ENCODE measurements around the gene IL1F10. TPM values are rescaled to one million over a fixed set of nuclear protein-coding genes. Genes with fewer than 3 reads are reported as not detected.
A peak's percentile ranks its signal among the peaks of the same experiment; 100 is the strongest.

Gene IL1F10
- total RNA-seq, 2 experiments from 2014 or later: not detected

GRCh38 chr2:113098532-113098931 is 30.8 kb downstream of the IL1F10 start:
- peak overlapping the region; percentile 79 for H3K27ac Mint-ChIP-seq
- DNase-seq (no peak), ATAC-seq (peak; percentile 5)
- CTCF ChIA-PET: interaction anchor here (0.7 to 2.1 kb wide), 8 partner anchors 8 to 292 kb away, joined by 3 to 20 read pairs (median 4); no protein-coding TSS in a partner anchor
- POLR2A ChIA-PET: interaction anchor here (1.4 to 1.5 kb wide), 2 partner anchors 8 to 82 kb away, joined by 3 to 5 read pairs; no protein-coding TSS in a partner anchor
- peaks cover 25% of the 10 kb centered on the region for H3K9me3 Mint-ChIP-seq (ENCODE audit: insufficient read depth)
- H3K36me3 Mint-ChIP-seq (ENCODE audit: low read depth): peaks cover 14% of the 10 kb centered on the region
- peaks cover 30% of the 10 kb centered on the region for H3K4me1 Mint-ChIP-seq (ENCODE audit: low read depth)
- peaks cover 8% of the 10 kb centered on the region for H3K27me3 Mint-ChIP-seq (ENCODE audit: low read depth)
- peak overlapping the region; percentile 60 for H3K4me3 Mint-ChIP-seq

GRCh38 chr2:113102133-113102532 is 34.4 kb downstream of the IL1F10 start:
- POLR2A ChIA-PET: no interaction called here
- CTCF ChIA-PET: interaction anchor here (1.9 to 3.7 kb wide), 2 partner anchors 22 to 36 kb away, joined by 8 to 15 read pairs; no protein-coding TSS in a partner anchor
- Mint-ChIP-seq H3K27ac (no peak overlapping the region), H3K4me1 (ENCODE audit: low read depth) (peaks cover 38% of the 10 kb centered on the region), H3K27me3 (ENCODE audit: low read depth) (no peaks in the 10 kb centered on the region), H3K36me3 (ENCODE audit: low read depth) (peaks cover 14% of the 10 kb centered on the region), H3K4me3 (no peak overlapping the region), H3K9me3 (ENCODE audit: insufficient read depth) (peaks cover 14% of the 10 kb centered on the region)
- DNase-seq: no peak
- ATAC-seq: no peak

DNA sequence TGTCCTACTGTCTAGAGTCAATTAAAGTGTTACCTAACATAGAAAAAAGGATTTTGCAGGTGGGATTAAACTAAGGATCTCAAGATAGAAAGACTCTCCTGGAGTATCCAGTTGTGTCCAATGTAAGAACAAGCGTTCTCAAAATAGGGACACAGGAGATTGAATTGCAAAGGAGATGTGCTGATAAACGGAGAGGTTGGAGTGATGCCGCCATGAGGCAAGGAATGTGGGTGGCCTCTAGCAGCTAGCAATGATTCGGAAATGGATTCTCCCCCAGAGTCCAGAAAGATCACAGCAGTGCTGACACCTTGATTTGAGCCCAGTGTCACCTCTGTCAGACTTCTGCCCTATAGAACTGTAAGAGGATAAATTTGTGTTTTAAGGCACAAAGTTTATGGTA is 35.5 kb downstream of the IL1F10 start:
- peaks cover 7% of the 10 kb centered on the region for H3K9me3 Mint-ChIP-seq (ENCODE audit: insufficient read depth)
- peaks cover 26% of the 10 kb centered on the region for H3K4me1 Mint-ChIP-seq (ENCODE audit: low read depth)
- H3K4me3 Mint-ChIP-seq: no peak overlapping the region
- CTCF ChIA-PET: interaction anchor here (0.7 to 3.7 kb wide), 2 partner anchors 23 to 34 kb away, joined by 3 to 15 read pairs; no protein-coding TSS in a partner anchor
- H3K27me3 Mint-ChIP-seq (ENCODE audit: low read depth): no peaks in the 10 kb centered on the region
- POLR2A ChIA-PET: no interaction called here
- no peak for ATAC-seq
- peaks cover 7% of the 10 kb centered on the region for H3K36me3 Mint-ChIP-seq (ENCODE audit: low read depth)
- no peak for DNase-seq
- H3K27ac Mint-ChIP-seq: no peak overlapping the region

GRCh38 chr2:113104054-113104611 is 36.4 kb downstream of the IL1F10 start:
- Mint-ChIP-seq H3K9me3 (ENCODE audit: insufficient read depth) (peaks cover 7% of the 10 kb centered on the region), H3K27me3 (ENCODE audit: low read depth) (peaks cover 2% of the 10 kb centered on the region), H3K27ac (no peak overlapping the region), H3K4me3 (no peak overlapping the region), H3K4me1 (ENCODE audit: low read depth) (peaks cover 24% of the 10 kb centered on the region), H3K36me3 (ENCODE audit: low read depth) (peaks cover 7% of the 10 kb centered on the region)
- ATAC-seq (no peak), DNase-seq (no peak)
- ChIA-PET POLR2A (interaction anchor here (1.4 to 1.8 kb wide), 2 partner anchors 17 to 69 kb away, joined by 3 to 4 read pairs; partner anchors contain the start of gene PSD4), CTCF (interaction anchor here (1.1 to 1.5 kb wide), 3 partner anchors 9 to 34 kb away, joined by 3 to 6 read pairs (median 3); no protein-coding TSS in a partner anchor)

DNA sequence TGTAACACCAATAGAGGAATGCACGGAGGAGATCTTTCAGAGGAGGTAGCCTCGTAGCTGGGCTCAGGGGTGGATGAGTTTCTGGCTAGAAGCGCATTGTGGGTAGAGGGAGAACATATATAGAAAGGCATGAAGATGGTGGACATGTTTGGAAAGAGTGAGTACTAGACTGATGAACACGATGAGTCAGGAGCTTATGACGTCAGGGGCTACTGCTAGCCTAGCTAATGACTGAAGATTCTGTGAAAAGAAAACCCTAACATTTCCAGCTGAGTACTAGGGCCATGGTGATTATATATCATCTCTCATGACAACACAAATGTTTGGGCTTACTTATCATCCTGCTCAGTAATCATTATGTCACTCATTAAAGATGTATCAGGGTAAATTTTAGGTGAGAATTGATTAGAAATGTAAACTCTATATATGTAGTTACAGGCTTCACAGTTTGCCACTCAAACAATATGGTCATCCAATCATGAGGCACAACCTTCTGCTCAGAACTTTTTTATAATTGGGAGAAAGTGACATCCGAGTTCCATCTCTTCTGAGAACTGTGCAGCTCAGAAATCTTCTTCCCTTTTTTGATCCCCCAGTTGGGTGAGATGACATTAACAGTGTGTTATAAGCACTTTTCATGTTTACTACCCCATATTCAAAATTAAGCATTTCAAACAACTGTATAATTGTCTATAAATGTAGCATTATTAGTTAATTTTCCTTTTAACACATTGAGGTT is 37.4 kb downstream of the IL1F10 start:
- POLR2A ChIA-PET: interaction anchor here (1.4 to 1.8 kb wide), 2 partner anchors 16 to 68 kb away, joined by 3 to 4 read pairs; partner anchors contain the start of gene PSD4
- ATAC-seq (peak; percentile 63), DNase-seq (no peak)
- no peak overlapping the region for H3K4me3 Mint-ChIP-seq
- H3K9me3 Mint-ChIP-seq (ENCODE audit: insufficient read depth): peaks cover 7% of the 10 kb centered on the region
- H3K27ac Mint-ChIP-seq: no peak overlapping the region
- CTCF ChIA-PET: interaction anchor here (1.1 to 1.9 kb wide), 4 partner anchors 8 to 33 kb away, joined by 3 to 6 read pairs (median 4); no protein-coding TSS in a partner anchor
- H3K27me3 Mint-ChIP-seq (ENCODE audit: low read depth): peaks cover 6% of the 10 kb centered on the region
- H3K36me3 Mint-ChIP-seq (ENCODE audit: low read depth): peaks cover 7% of the 10 kb centered on the region
- H3K4me1 Mint-ChIP-seq (ENCODE audit: low read depth): peaks cover 24% of the 10 kb centered on the region

DNA sequence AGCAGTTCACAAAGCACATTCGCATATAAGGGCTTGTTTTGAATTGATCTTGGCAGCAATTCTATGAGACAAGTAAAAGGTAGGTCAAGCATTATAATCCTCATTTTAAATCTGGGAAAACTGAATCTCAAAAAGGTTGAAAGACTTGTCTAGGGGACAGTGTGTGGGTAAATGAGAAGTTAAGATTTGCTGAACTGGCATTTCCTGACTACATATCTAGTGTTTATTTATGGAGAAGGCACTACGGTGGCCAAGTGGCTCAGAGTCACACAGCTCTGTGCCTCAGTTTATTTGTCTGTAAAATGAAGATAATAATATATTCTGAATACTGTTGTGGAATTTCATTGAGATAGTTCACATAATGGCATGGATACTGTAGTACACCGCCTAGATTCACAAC is 43.4 kb downstream of the IL1F10 start:
- H3K4me3 Mint-ChIP-seq: no peak overlapping the region
- POLR2A ChIA-PET: no interaction called here
- ATAC-seq (no peak), DNase-seq (no peak)
- H3K36me3 Mint-ChIP-seq (ENCODE audit: low read depth): no peaks in the 10 kb centered on the region
- H3K27me3 Mint-ChIP-seq (ENCODE audit: low read depth): peaks cover 6% of the 10 kb centered on the region
- CTCF ChIA-PET: interaction anchor here (0.7 kb wide), 1 partner anchor 27 kb away, joined by 3 read pairs; no protein-coding TSS in a partner anchor
- no peak overlapping the region for H3K27ac Mint-ChIP-seq
- H3K9me3 Mint-ChIP-seq (ENCODE audit: insufficient read depth): no peaks in the 10 kb centered on the region
- no peaks in the 10 kb centered on the region for H3K4me1 Mint-ChIP-seq (ENCODE audit: low read depth)

DNA sequence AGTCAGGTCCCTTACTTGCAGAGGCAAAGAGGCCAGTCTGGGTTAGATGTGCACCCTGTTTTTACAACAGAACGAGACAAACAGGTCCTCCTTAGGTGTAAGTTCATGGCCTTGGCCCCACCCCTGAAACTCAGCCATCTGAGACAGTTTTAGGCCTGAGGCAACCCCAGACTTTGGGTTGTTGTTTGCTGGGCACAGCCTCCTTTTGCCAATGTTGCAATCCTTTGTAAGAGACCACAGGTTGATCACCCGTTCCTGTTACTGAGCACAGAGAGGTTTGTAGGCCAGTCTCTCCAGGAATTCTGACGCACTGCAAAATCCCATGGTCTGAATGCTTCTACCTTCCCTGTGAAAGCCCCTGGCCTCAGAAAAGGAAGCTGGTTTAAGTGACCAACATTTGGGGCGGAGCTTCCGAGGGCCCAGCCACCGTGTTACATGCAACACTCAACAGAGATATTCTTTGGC is 44.1 kb downstream of the IL1F10 start:
- peaks cover 5% of the 10 kb centered on the region for H3K4me1 Mint-ChIP-seq (ENCODE audit: low read depth)
- H3K27ac Mint-ChIP-seq: no peak overlapping the region
- H3K27me3 Mint-ChIP-seq (ENCODE audit: low read depth): peaks cover 6% of the 10 kb centered on the region
- ChIA-PET POLR2A (no interaction called here), CTCF (interaction anchor here (1.5 kb wide), 1 partner anchor 22 kb away, joined by 5 read pairs; no protein-coding TSS in a partner anchor)
- H3K4me3 Mint-ChIP-seq: no peak overlapping the region
- ATAC-seq (no peak), DNase-seq (no peak)
- H3K36me3 Mint-ChIP-seq (ENCODE audit: low read depth): no peaks in the 10 kb centered on the region
- no peaks in the 10 kb centered on the region for H3K9me3 Mint-ChIP-seq (ENCODE audit: insufficient read depth)

- CTCF ChIA-PET: interaction anchor here (1.3 to 6.8 kb wide), 4 partner anchors 23 to 62 kb away, joined by 3 to 45 read pairs (median 6); partner anchors contain the start of gene PSD4
- POLR2A ChIA-PET: no interaction called here
- Mint-ChIP-seq H3K4me1 (ENCODE audit: low read depth) (peaks cover 10% of the 10 kb centered on the region), H3K27ac (no peak overlapping the region), H3K4me3 (no peak overlapping the region), H3K9me3 (ENCODE audit: insufficient read depth) (no peaks in the 10 kb centered on the region), H3K27me3 (ENCODE audit: low read depth) (peaks cover 6% of the 10 kb centered on the region), H3K36me3 (ENCODE audit: low read depth) (no peaks in the 10 kb centered on the region)
- ATAC-seq (no peak), DNase-seq (no peak)
Observed at GRCh38 chr2:113112441-113112840, 44.7 kb downstream of the IL1F10 start.

DNA sequence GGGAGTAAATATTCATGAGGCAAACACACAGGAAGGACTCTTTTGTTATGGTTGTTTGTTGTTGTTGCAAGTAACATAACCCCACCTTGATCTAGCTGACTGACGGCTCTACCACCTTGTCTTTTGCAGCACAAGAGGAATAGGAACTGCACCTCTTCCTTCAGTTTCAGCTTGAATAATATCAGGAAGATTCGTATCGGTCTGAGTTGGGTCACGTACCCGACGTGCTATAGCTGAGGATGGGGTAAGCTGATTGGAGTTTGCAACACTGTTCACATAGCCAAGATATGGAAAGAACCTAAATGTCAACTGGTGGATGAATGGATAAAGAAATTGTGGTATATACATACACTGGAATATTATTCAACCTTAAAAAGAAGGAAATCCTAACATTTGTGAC is 45.1 kb downstream of the IL1F10 start:
- CTCF ChIA-PET: interaction anchor here (0.9 to 6.8 kb wide), 6 partner anchors 8 to 154 kb away, joined by 3 to 45 read pairs (median 4); partner anchors contain the start of gene PSD4
- Mint-ChIP-seq H3K9me3 (ENCODE audit: insufficient read depth) (no peaks in the 10 kb centered on the region), H3K4me1 (ENCODE audit: low read depth) (peaks cover 12% of the 10 kb centered on the region), H3K36me3 (ENCODE audit: low read depth) (no peaks in the 10 kb centered on the region), H3K27me3 (ENCODE audit: low read depth) (peaks cover 6% of the 10 kb centered on the region), H3K27ac (no peak overlapping the region), H3K4me3 (no peak overlapping the region)
- ATAC-seq: no peak
- DNase-seq: no peak
- POLR2A ChIA-PET: interaction anchor here (0.7 kb wide), 1 partner anchor 113 kb away, joined by 3 read pairs; no protein-coding TSS in a partner anchor

DNA sequence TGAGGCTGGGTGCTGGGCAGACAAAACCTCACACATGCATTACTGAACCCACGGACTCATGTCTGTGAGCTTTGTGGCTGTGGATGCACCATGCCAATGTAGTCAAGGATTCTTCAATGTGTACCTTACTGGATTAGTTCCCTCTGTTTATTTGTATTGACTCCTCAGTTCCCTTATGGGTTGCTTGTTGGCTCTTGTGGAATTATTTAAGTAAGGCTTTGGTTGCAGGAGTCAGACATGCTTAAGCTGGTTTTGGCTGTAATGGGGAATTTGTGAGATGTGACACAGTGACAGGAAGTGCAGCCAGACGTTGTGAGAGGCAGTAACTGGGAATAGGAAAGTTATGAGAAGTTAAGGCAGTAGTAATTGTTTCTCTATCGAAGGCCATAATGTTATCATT is 46.0 kb downstream of the IL1F10 start:
- H3K36me3 Mint-ChIP-seq (ENCODE audit: low read depth): no peaks in the 10 kb centered on the region
- H3K9me3 Mint-ChIP-seq (ENCODE audit: insufficient read depth): no peaks in the 10 kb centered on the region
- H3K27me3 Mint-ChIP-seq (ENCODE audit: low read depth): peaks cover 4% of the 10 kb centered on the region
- ChIA-PET CTCF (interaction anchor here (0.9 to 6.8 kb wide), 7 partner anchors 9 to 155 kb away, joined by 3 to 45 read pairs (median 3); partner anchors contain the start of gene PSD4), POLR2A (interaction anchor here (1.0 to 1.8 kb wide), 2 partner anchors 24 to 61 kb away, joined by 3 to 5 read pairs; no protein-coding TSS in a partner anchor)
- no peak overlapping the region for H3K27ac Mint-ChIP-seq
- ATAC-seq (no peak), DNase-seq (no peak)
- H3K4me3 Mint-ChIP-seq: no peak overlapping the region
- H3K4me1 Mint-ChIP-seq (ENCODE audit: low read depth): peaks cover 15% of the 10 kb centered on the region

DNA sequence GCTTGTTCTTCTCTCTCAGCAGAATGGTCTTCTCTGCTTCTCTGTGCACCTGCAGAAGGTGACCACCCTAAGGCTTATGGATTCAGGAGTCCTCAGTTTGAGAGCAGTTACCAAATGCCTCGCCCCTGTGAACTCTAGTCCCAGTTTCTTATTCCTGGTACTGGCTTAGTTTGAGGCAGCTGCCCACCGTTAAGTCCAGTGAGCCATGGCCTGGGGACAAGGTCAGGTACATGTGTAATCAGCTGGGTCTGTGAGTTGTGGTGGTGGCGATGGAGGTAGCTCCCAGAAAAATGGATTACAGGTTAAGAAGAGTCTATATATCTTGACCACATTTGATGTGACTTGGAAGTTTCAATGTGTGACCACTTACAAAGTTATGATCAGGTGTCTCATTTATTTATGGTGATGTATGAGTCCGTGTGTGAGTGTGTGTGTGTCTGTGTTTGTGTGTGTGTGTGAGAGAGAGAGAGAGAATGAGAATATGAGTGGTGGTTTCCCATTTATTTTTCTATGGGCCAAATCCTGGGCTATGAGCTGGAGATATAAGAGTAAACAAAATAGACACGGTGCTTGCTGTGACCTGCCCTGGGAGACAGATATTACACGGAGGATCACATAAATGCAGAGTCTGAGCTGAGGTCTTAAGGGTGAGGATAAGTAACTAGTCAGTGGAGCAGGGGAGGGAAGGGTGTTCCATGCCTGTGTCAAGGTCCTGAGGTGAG is 46.6 kb downstream of the IL1F10 start:
- H3K4me3 Mint-ChIP-seq: no peak overlapping the region
- ChIA-PET POLR2A (interaction anchor here (1.0 to 1.8 kb wide), 2 partner anchors 24 to 60 kb away, joined by 3 to 5 read pairs; no protein-coding TSS in a partner anchor), CTCF (interaction anchor here (1.3 to 6.8 kb wide), 4 partner anchors 24 to 60 kb away, joined by 3 to 45 read pairs (median 10); partner anchors contain the start of gene PSD4)
- H3K27me3 Mint-ChIP-seq (ENCODE audit: low read depth): peaks cover 4% of the 10 kb centered on the region
- H3K27ac Mint-ChIP-seq: no peak overlapping the region
- H3K36me3 Mint-ChIP-seq (ENCODE audit: low read depth): no peaks in the 10 kb centered on the region
- H3K9me3 Mint-ChIP-seq (ENCODE audit: insufficient read depth): no peaks in the 10 kb centered on the region
- no peak for DNase-seq
- H3K4me1 Mint-ChIP-seq (ENCODE audit: low read depth): peaks cover 15% of the 10 kb centered on the region
- no peak for ATAC-seq
